ENCODE results near the gene ASAP2. TPM values are rescaled to one million over a fixed set of nuclear protein-coding genes. Genes with fewer than 3 reads are reported as not detected.

Gene ASAP2
- total RNA-seq, 1 experiment from 2014 or later = 14.3 TPM

- TF ChIP-seq ATF3 (CRISPR knock-in tag; conservative IDR thresholded peaks at IDR 0.05) (no peak), ZNF423 (CRISPR knock-in tag; IDR thresholded peaks at IDR 0.05) (no peak)
Measured at GRCh38 chr2:9192712-9193111, 13.9 kb upstream of the ASAP2 start (continued).

- H3K4me1 Mint-ChIP-seq = peaks cover 9% of the 10 kb centered on the region
- H3K4me3 Mint-ChIP-seq = no peak overlapping the region
- CTCF ChIA-PET = interaction anchor here (1.2 to 1.6 kb wide), 2 partner anchors 12 to 52 kb away, joined by 3 to 4 read pairs; partner anchors contain the start of gene ASAP2
Measured at GRCh38 chr2:9194352-9194751, 12.3 kb upstream of the ASAP2 start.

GRCh38 chr2:9196637-9197036, 10.0 kb upstream of the ASAP2 start:
- Mint-ChIP-seq H3K27me3 (ENCODE audit: low read depth) (no peaks in the 10 kb centered on the region; the same call in 1 of the 2 replicates), H3K9me3 (no peaks in the 10 kb centered on the region), H3K4me1 (peaks cover 9% of the 10 kb centered on the region), H3K36me3 (no peaks in the 10 kb centered on the region), H3K4me3 (no peak overlapping the region), H3K27ac (no peak overlapping the region)
- TF ChIP-seq IRF1 (CRISPR knock-in tag; IDR thresholded peaks at IDR 0.05) (no peak), USF1 (CRISPR knock-in tag; IDR thresholded peaks at IDR 0.05) (no peak), AR (CRISPR knock-in tag; IDR thresholded peaks at IDR 0.05) (no peak), ZNF532 (CRISPR knock-in tag; IDR thresholded peaks at IDR 0.05; ENCODE audit: borderline replicate concordance) (no peak), JUN (CRISPR knock-in tag; IDR thresholded peaks at IDR 0.05) (no peak), FOXJ3 (CRISPR knock-in tag; IDR thresholded peaks at IDR 0.05; ENCODE audit: borderline replicate concordance) (no peak), ZBTB21 (CRISPR knock-in tag; IDR thresholded peaks at IDR 0.05; ENCODE audit: borderline replicate concordance) (no peak), MXD4 (CRISPR knock-in tag; IDR thresholded peaks at IDR 0.05; ENCODE audit: borderline replicate concordance) (no peak), CBFB (CRISPR knock-in tag; IDR thresholded peaks at IDR 0.05; ENCODE audit: low read depth) (no peak), ZNF416 (CRISPR knock-in tag; IDR thresholded peaks at IDR 0.05) (no peak)
- DNase-seq (ENCODE audit: low spot score) = no peak
- no peak for ATAC-seq
- ChIA-PET POLR2A (no interaction called here), CTCF (no interaction called here)

More at GRCh38 chr2:9194352-9194751, 12.3 kb upstream of the ASAP2 start:
- ATAC-seq (no peak), DNase-seq (ENCODE audit: low spot score) (no peak)
- no peaks in the 10 kb centered on the region for H3K27me3 Mint-ChIP-seq (ENCODE audit: low read depth)
- H3K9me3 Mint-ChIP-seq = no peaks in the 10 kb centered on the region
- no peak overlapping the region for H3K27ac Mint-ChIP-seq
- no peak for TF ChIP-seq GRHL2 (CRISPR knock-in tag; IDR thresholded peaks at IDR 0.05; ENCODE audit: insufficient replicate concordance, severe bottlenecking)
- TF ChIP-seq SP1 (CRISPR knock-in tag; conservative IDR thresholded peaks at IDR 0.05) = no peak
- no peak for TF ChIP-seq ZBTB43 (CRISPR knock-in tag; IDR thresholded peaks at IDR 0.05)
- no peak for TF ChIP-seq FOXP1 (CRISPR knock-in tag; IDR thresholded peaks at IDR 0.05; ENCODE audit: borderline replicate concordance)
- no peak for TF ChIP-seq MXD4 (CRISPR knock-in tag; IDR thresholded peaks at IDR 0.05; ENCODE audit: borderline replicate concordance)
- TF ChIP-seq KAT7 (CRISPR knock-in tag; IDR thresholded peaks at IDR 0.05; ENCODE audit: borderline replicate concordance) = no peak
- no peak for TF ChIP-seq FOXK1 (CRISPR knock-in tag; IDR thresholded peaks at IDR 0.05)
- TF ChIP-seq ZNF232 (CRISPR knock-in tag; IDR thresholded peaks at IDR 0.05) = no peak
- H3K36me3 Mint-ChIP-seq = no peaks in the 10 kb centered on the region
- POLR2A ChIA-PET = no interaction called here

Measured in WTC11 (cell line).